ENCODE results near the gene DPYD.

DPYD gene

GRCh38 chr1:97505289-97505688 is 415.5 kb downstream of the DPYD start:
- Histone ChIP-seq H2AFZ (ENCODE audit: low read length) (no peak overlapping the region), H3K79me2 (ENCODE audit: insufficient read depth, low read length) (no peaks in the 10 kb centered on the region), H3K4me1 (ENCODE audit: insufficient read depth, low read length, poor library complexity, severe bottlenecking) (no peaks in the 10 kb centered on the region), H3K9me3 (ENCODE audit: insufficient read depth, low read depth, low read length) (no peaks in the 10 kb centered on the region), H3F3A (ENCODE audit: low read depth) (no peaks in the 10 kb centered on the region), H3K36me3 (ENCODE audit: insufficient read depth, low read length) (no peaks in the 10 kb centered on the region), H4K20me1 (ENCODE audit: insufficient read depth, low read length, poor library complexity, severe bottlenecking) (no peaks in the 10 kb centered on the region), H3K9me2 (replicated peaks; ENCODE audit: low read depth, low read length) (no peaks in the 10 kb centered on the region), H3K9ac (ENCODE audit: low read depth, low read length, poor library complexity, severe bottlenecking) (no peak overlapping the region), H3K4me2 (ENCODE audit: low read depth, low read length, poor library complexity, severe bottlenecking) (no peak overlapping the region), H3K27me3 (ENCODE audit: insufficient read depth, low read length, poor library complexity, severe bottlenecking) (no peaks in the 10 kb centered on the region), H3K4me3 (ENCODE audit: low read length, poor library complexity, severe bottlenecking) (no peak overlapping the region)
- TF ChIP-seq, protein P1, sequence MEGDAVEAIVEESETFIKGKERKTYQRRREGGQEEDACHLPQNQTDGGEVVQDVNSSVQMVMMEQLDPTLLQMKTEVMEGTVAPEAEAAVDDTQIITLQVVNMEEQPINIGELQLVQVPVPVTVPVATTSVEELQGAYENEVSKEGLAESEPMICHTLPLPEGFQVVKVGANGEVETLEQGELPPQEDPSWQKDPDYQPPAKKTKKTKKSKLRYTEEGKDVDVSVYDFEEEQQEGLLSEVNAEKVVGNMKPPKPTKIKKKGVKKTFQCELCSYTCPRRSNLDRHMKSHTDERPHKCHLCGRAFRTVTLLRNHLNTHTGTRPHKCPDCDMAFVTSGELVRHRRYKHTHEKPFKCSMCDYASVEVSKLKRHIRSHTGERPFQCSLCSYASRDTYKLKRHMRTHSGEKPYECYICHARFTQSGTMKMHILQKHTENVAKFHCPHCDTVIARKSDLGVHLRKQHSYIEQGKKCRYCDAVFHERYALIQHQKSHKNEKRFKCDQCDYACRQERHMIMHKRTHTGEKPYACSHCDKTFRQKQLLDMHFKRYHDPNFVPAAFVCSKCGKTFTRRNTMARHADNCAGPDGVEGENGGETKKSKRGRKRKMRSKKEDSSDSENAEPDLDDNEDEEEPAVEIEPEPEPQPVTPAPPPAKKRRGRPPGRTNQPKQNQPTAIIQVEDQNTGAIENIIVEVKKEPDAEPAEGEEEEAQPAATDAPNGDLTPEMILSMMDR (conservative IDR thresholded peaks at IDR 0.05; ENCODE audit: low read length): no peak
- TF ChIP-seq EZH2phosphoT487 (IDR thresholded peaks at IDR 0.05; ENCODE audit: borderline replicate concordance): no peak

DNA sequence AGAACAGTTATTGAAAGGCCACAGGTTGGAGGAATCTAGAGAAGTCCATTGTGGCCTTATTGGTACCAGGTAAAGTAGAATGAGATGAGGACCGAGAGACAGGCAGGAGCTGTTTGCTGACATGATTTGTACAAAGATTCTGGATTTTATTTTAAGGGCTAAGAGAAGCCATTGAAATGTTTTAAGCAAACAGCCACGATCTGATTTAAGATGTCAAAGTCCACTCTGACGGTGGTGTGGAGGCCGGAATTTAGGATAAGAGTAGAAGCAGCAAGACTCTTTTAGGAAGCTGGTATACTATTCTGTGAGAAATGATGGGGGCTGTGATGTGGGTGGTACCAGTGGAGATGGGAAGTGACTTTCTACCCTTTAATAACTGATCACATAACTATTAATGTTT is 418.5 kb downstream of the DPYD start:
- H3K79me2 ChIP-seq (ENCODE audit: insufficient read depth, low read length): no peaks in the 10 kb centered on the region
- no peaks in the 10 kb centered on the region for H3K9me3 ChIP-seq (ENCODE audit: insufficient read depth, low read depth, low read length)
- TF ChIP-seq EZH2phosphoT487 (IDR thresholded peaks at IDR 0.05; ENCODE audit: borderline replicate concordance): no peak
- TF ChIP-seq, protein P1 (conservative IDR thresholded peaks at IDR 0.05; ENCODE audit: low read length): no peak
- H3K9ac ChIP-seq (ENCODE audit: low read depth, low read length, poor library complexity, severe bottlenecking): no peak overlapping the region
- no peak overlapping the region for H2AFZ ChIP-seq (ENCODE audit: low read length)
- no peaks in the 10 kb centered on the region for H3F3A ChIP-seq (ENCODE audit: low read depth)
- no peaks in the 10 kb centered on the region for H4K20me1 ChIP-seq (ENCODE audit: insufficient read depth, low read length, poor library complexity, severe bottlenecking)
- H3K4me3 ChIP-seq (ENCODE audit: low read length, poor library complexity, severe bottlenecking): no peak overlapping the region
- no peaks in the 10 kb centered on the region for H3K4me1 ChIP-seq (ENCODE audit: insufficient read depth, low read length, poor library complexity, severe bottlenecking)
- H3K27me3 ChIP-seq (ENCODE audit: insufficient read depth, low read length, poor library complexity, severe bottlenecking): no peaks in the 10 kb centered on the region
- no peak overlapping the region for H3K4me2 ChIP-seq (ENCODE audit: low read depth, low read length, poor library complexity, severe bottlenecking)
- no peaks in the 10 kb centered on the region for H3K36me3 ChIP-seq (ENCODE audit: insufficient read depth, low read length)
- H3K9me2 ChIP-seq (replicated peaks; ENCODE audit: low read depth, low read length): no peaks in the 10 kb centered on the region

- H3F3A ChIP-seq (ENCODE audit: low read depth): no peaks in the 10 kb centered on the region
- no peaks in the 10 kb centered on the region for H4K20me1 ChIP-seq (ENCODE audit: insufficient read depth, low read length, poor library complexity, severe bottlenecking)
- no peaks in the 10 kb centered on the region for H3K27me3 ChIP-seq (ENCODE audit: insufficient read depth, low read length, poor library complexity, severe bottlenecking)
- H3K36me3 ChIP-seq (ENCODE audit: insufficient read depth, low read length): no peaks in the 10 kb centered on the region
- no peaks in the 10 kb centered on the region for H3K9me3 ChIP-seq (ENCODE audit: insufficient read depth, low read depth, low read length)
- no peaks in the 10 kb centered on the region for H3K79me2 ChIP-seq (ENCODE audit: insufficient read depth, low read length)
- H3K4me3 ChIP-seq (ENCODE audit: low read length, poor library complexity, severe bottlenecking): no peak overlapping the region
- H3K4me2 ChIP-seq (ENCODE audit: low read depth, low read length, poor library complexity, severe bottlenecking): no peak overlapping the region
- H3K4me1 ChIP-seq (ENCODE audit: insufficient read depth, low read length, poor library complexity, severe bottlenecking): no peaks in the 10 kb centered on the region
- no peak overlapping the region for H3K9ac ChIP-seq (ENCODE audit: low read depth, low read length, poor library complexity, severe bottlenecking)
- H2AFZ ChIP-seq (ENCODE audit: low read length): no peak overlapping the region
- H3K9me2 ChIP-seq (replicated peaks; ENCODE audit: low read depth, low read length): no peaks in the 10 kb centered on the region
- TF ChIP-seq, protein P1 (conservative IDR thresholded peaks at IDR 0.05; ENCODE audit: low read length): no peak
- TF ChIP-seq EZH2phosphoT487 (IDR thresholded peaks at IDR 0.05; ENCODE audit: borderline replicate concordance): no peak
Measured at GRCh38 chr1:97501628-97502027, 419.2 kb downstream of the DPYD start.

Measured in Loucy (cell line).